Stimulated activated CD4-positive, alpha-beta T cell treated with anti-CD3 and anti-CD28 coated beads, Interleukin-12 subunit alpha, Interleukin-12 subunit beta, amount 100 ng/mL, for 24 hours (primary cell): ENCODE measurements around the gene COLQ.
"Not testable (repeated sequence)": the region's sequence is repeated elsewhere in the genome, so short reads cannot be mapped to it uniquely, and the experiment has no call there.

Source experiments
- DNase-seq, 2 experiments: peaks; one replicate each; pipeline ENCODE4 v3.0.0-alpha.2; 2020; ENCODE audit warnings: low read depth in 2 of 2

The COLQ gene

GRCh38 chr3:15427981-15428380 lies 93.5 kb downstream of the COLQ start:
- no peak for DNase-seq

DNA sequence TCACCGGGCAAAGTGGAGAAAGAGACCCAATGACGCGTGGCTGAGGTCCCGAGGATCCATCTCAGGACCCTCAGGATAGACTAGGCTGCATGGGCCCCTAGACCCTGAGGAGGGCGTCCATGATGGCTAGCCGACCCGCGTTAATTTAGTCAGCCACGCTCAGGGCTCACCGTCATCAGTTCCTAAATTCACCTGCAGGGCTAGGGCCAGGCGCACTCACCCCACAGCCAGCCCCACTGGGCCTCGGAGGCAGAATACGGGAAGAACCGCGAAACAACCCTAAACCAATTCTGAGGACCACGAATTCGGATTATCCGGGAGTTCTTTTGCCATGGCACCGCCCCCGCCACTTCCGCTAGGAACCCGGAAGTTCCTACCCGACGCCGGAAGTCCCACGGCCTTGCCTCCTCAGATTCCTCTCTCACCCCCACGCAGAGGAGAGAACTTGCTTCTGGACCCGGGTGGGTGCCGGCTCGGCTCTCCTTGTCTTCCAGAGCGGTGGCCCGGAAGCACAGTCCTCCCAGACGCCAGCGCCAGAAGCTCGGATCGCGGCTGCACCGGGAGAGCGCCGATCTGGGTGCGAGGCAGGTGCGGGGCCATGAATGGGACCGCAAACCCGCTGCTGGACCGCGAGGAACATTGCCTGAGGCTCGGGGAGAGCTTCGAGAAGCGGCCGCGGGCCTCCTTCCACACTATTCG lies 94.2 kb downstream of the COLQ start, which contains the start of the genes EAF1 and METTL6:
Gene EAF1, plus strand, starts transcription at position 417 of the 699 bp plus-strand sequence. Its CDS starts 182 bp downstream, at position 599.
Gene METTL6, minus strand, starts transcription at position 363 of the 699 bp plus-strand sequence. CDS start 1,033 bp downstream, outside the sequence.
- DNase-seq = peak; percentile 76 to 88

- DNase-seq = no peak
Measured at GRCh38 chr3:15426579-15427118, 94.9 kb downstream of the COLQ start.

GRCh38 chr3:15420871-15421270 lies 100.6 kb downstream of the COLQ start:
- no peak for DNase-seq

- DNase-seq = not testable (repeated sequence)
Measured at GRCh38 chr3:15410966-15411365, 110.5 kb downstream of the COLQ start.

- no peak for DNase-seq
Measured at GRCh38 chr3:15409774-15410173, 111.7 kb downstream of the COLQ start.

DNA sequence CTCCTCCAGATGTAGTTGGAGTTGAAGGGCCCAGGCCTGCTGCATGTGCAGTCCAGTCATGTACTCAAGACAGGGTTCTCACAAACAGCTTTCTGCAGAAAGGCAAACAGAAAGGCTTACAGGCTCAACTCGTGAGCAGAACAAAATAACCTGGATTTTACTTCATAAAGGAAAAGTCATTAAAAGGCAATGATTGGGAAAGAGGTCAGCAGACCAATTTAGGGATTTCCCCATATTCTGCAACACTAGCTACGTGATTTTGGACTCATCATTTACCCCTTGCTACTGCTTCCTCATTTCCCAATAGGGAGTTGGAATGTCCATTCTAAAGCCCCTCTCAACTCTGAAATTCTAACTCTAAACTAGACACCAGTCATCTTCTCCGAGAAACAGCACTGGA lies 112.3 kb downstream of the COLQ start:
- DNase-seq = no peak

GRCh38 chr3:15405448-15406050 lies 116.0 kb downstream of the COLQ start:
- no peak for DNase-seq

- DNase-seq = no peak
Measured at GRCh38 chr3:15404767-15405166, 116.7 kb downstream of the COLQ start.

DNA sequence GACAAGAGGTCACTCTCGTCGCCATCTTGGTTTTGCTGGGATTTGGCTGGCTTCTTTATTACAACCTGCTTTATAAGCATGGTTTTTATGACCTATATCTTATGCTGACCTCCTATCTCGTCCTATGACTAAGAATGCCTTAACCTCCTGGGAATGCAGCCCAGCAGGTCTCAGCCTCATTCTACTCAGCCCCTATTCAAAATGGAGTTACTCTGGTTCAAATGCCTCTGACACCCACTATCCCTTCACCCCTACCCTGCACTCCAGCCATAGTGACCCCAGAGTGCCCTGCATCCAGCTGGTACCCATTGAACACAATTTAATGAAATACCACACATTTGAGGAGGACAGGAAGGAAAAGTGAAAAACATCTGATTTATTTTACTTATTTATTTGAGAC lies 117.5 kb downstream of the COLQ start:
- DNase-seq = no peak

GRCh38 chr3:15403495-15403894 lies 118.0 kb downstream of the COLQ start:
- DNase-seq = no peak

- DNase-seq = no peak
Measured at GRCh38 chr3:15401936-15402335, 119.6 kb downstream of the COLQ start.
